NOMO-1 treated with dmso at 0.1 percent for 144 hours (cell line): ENCODE data around the gene KRTAP10-5.
"Not testable (repeated sequence)": the region's sequence is repeated elsewhere in the genome, so short reads cannot be mapped to it uniquely, and the experiment has no call there.

Experiments
- DNase-seq: peaks from one replicate; lab custom pipeline; 2025; ENCODE audit not compliant: unreplicated experiment; lab: John Stamatoyannopoulos, UW

Gene KRTAP10-5, protein sequence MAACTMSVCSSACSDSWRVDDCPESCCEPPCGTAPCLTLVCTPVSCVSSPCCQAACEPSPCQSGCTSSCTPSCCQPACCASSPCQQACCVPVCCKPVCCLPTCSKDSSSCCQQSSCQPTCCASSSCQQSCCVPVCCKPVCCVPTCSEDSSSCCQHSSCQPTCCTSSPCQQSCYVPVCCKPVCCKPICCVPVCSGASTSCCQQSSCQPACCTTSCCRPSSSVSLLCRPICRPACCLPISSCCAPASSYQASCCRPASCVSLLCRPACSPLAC

DNA sequence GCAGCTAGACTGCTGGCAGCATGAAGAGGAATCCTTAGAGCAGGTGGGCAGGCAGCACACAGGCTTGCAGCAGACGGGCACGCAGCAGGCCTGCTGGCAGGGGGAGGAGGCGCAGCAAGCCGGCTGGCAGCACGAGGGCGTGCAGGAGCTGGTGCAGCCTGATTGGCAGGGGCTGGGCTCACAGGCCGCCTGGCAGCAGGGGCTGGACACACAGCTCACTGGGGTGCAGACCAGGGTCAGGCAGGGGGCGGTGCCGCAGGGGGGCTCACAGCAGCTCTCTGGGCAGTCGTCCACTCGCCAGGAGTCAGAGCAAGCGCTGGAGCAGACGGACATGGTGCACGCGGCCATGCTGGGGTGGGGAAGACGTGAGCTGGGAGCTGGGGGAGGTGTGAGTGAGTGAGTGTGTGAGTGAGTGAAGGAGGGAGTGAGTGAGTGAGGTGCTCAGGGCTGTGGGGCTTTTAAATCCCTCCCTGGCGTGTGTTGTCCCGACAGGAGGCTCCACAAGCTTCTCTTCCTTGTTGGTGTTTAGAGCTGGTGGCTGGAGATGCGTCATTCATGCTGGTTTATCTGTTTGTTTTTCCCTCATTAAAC, at the start of gene KRTAP10-5:
Gene KRTAP10-5, minus strand, starts transcription at position 374 of the 591 bp plus-strand sequence. Its CDS starts 26 bp downstream, at position 348.
- not testable (repeated sequence) for DNase-seq

DNA sequence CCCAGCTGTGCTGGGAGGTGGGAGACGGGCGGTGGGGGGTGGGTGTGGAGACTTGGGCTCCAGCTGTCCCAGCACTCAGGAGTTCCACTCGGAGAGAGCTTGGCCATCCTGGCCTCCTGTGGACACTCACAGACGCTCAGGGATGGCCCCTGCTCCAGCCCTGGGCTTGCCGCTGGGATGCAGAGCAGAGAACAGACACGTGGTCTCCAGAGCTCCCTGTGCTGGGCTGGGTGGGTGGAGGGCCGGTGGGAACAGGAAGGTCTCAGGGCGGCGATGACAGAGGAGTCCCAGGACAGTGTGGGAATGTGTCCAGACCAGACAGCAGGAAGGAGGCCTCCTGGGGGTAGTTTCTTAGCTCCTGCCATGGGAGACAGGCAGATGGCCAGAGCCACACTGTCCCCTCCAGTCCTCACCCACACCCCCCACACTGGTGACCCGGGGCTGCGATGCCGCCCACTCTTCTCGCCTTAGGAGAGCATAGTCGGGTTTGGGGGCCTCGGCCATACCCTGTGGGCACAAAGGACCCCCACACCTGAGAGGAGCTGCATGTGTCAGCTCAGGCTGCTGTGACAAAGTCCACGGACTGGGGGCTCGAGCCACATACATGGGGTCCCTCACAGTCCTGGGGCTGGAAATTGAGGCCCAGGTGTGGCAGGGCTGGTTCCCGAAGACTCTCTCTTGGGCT, 48.4 kb upstream of the KRTAP10-5 start:
- no peak for DNase-seq

DNA sequence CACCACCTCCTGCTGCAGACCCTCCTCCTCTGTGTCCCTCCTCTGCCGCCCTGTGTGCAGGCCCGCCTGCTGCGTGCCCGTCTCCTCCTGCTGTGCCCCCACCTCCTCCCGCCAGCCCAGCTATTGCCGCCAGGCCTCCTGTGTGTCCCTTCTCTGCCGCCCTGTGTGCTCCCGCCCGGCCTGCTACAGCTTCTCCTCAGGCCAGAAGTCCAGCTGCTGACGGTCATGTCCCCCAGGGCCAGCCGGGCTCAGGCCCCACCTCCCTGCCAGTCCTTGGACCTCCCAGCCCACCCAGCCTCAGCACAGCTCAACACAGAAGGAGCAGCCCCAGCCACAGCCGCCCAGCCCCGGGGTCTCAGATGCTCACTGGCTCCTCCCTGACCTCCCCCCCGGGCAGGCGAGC, 47.4 kb upstream of the KRTAP10-5 start:
- not testable (repeated sequence) for DNase-seq

DNA sequence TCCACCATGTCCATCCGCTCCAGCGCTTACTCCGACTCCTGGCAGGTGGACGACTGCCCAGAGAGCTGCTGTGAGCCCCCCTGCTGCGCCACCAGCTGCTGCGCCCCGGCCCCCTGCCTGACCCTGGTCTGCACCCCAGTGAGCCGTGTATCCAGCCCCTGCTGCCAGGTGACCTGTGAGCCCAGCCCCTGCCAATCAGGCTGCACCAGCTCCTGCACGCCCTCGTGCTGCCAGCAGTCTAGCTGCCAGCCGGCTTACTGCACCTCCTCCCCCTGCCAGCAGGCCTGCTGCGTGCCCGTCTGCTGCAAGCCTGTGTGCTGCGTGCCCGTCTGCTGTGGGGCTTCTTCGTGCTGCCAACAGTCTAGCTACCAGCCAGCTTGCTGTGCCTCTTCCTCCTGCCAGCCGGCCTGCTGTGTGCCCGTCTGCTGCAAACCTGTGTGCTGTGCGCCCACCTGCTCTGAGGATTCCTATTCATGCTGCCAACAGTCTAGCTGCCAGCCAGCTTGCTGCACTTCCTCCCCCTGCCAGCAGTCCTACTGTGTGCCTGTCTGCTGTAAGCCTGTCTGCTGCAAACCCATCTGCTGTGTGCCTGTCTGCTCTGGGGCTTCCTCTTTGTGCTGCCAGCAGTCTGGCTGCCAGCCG, 46.9 kb upstream of the KRTAP10-5 start:
- DNase-seq, result not testable (repeated sequence)

DNA sequence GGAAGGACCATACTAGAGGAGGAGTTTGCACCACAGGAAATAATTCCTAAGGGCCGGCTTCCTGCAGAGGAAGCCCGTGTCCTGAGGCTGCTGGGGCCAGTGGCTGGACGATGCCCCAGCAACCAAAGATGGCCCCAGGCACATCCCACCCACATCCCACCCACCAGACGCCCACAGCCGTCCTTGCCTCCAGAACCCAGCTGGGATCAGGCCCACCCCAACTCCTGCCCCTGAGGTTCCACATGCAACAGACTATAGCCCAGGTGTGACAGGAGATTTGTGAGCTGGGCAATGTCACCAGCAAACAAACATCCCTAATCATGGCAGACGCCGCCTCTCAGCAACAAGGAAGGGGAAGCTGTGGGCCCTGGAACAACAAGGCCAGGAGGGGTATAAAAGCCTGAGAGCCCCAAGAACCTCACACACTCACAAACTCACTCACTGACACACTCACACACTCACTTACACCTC, 46.3 kb upstream of the KRTAP10-5 start, which contains the start of gene KRTAP10-9:
Gene KRTAP10-9, plus strand, starts transcription at position 421 of the 471 bp plus-strand sequence. CDS start 79 bp downstream, outside the sequence.
- DNase-seq, result no peak

DNA sequence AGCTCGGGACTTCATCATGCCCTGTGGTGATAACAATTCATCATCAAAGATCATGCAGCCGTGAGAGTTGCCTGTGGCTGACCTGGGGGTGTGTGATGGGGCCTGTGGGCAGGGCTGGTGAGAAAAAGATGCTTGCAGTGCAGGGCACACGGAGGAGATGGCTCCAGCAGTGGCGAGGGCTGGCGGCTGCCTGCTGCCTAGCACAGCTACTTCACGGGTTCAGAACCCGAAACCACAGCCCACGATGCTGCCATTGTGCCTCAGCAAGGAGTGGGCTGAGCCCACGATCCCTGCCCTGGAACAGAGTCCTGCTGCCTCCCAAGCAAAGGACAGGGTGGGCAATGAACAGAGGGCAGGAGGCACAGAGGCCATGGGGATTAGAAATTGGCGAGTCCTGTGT, 45.9 kb upstream of the KRTAP10-5 start:
- no peak for DNase-seq

DNA sequence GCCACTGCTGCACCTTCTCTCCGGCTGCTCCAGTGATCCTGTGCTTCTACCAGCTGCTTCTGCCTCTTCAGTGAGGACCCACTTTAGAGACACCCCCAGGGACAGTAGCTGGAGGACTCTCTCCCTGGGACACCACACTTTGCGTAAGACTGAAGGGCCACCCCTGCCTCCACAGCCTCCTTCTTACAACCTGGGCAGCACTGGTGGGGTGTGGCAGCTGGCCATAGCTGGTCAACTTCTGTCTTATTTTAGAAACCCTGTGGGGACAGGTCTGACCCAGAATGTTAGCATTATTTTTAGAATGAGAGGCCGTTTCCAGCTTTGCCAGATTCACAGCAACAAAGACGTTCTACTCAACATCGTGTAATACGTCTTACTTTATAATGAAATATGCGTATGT, 45.4 kb upstream of the KRTAP10-5 start:
- DNase-seq, result no peak

DNA sequence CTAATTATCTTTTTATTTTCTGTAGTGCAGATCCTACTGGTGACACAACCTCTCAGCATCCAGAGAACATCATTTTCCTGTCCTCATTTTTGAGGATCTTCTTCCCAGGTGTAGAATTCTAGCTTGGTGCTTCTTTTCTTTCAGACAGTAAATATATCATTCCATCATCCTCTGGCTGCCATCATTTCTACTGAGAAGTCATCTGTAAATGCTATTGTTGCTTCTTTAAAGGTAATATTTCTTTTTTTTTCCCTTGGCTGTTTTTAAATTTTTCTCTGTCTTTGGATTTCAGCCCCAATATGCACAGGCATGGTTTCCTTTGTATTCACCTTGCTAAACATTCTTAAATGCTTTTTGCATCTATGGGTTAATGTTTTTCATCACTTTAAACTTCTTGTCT, 43.2 kb upstream of the KRTAP10-5 start:
- no peak for DNase-seq

DNA sequence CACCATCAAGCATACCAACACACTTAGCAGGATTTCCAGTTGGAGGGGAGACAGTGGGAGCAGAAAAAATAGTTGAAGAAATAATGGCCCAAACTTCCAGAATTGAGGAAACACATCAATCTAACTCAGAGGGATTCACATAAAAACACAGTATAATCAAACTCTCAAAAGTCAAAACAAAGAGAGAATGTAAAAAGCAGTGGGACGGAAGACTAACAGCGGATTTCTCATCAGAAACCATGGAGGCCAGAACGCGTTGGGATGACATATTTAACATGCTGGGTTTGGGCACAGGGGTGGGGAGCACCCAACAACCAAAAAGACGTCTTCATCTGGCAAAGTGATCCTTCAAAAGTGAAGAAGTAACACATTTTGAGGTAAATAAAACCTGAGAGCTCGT, 39.5 kb upstream of the KRTAP10-5 start:
- no peak for DNase-seq

DNA sequence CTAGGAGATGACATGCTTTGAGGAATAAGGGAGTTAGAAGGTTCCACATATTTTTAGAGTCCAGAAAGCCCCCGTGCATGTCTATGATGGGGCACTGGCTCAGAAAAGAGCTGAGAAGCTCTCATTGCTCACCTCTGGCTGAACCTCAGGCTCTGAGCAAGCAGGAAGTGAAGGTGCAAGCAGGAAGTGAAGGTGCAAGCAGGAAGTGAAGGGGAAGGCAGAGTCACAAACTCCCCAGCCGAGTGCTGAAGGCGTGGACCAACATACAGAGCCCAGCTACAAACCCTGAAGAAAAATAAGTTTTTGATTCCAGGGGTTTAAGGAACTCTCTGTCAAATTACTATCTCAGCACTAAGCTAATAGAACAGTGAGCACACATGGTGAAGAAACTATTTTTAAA, 38.5 kb upstream of the KRTAP10-5 start:
- no peak for DNase-seq

DNA sequence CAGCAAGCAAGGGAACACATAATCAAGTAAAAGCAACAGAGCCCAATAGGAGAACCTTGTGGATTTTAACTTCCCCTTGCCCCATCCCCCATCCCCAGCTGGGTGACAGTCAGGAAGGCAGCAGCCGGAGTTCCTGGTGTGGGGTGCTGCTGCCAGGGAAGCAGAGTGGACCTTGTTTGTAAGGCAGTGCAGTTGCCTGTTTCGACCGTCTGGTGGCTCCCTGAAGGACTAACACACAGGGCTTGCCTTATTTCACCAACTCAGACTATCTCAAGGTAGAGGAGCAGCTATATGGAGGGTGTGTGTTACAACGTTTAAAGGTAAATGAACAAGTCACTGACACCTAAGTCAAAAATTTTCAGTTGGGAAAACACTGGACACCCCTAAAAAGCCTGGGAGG, 38.1 kb upstream of the KRTAP10-5 start:
- DNase-seq, result no peak

DNA sequence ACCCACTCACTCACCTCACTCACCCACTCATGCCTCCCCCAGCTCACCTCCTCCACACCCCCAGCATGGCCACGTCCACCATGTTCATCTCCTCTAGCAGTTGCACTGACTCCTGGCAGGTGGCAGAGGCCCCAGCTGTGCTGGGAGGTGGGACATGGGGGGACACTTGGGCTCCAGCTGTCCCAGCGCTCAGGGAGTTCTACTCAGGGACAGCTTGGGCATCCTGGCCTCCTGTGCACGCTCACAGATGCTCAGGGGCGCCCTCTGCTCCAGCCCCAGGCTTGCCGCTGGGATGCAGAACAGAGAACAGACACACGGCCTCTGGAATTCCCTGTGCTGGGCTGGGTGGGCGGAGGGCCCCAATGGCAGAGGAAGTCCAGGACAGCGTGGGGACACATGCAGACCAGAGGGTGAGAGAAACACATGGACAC, 36.7 kb upstream of the KRTAP10-5 start:
- no peak for DNase-seq

DNA sequence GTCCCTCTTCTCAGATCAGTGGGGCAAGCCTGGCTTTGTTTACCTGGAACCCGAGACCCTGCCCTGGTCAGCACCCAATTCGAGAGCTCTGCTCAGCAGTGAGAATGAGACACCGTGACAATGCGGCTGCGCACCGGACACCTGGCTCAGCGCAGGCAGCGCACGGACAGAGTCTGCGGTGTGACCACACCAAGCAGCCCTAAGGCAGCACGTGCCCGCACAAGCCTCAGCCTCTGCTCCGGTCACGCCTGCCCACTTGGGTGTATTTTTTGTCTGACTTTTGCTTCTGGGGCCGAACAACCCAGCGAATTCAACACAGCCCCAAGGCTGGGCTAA, 36.2 kb upstream of the KRTAP10-5 start:
- no peak for DNase-seq

DNA sequence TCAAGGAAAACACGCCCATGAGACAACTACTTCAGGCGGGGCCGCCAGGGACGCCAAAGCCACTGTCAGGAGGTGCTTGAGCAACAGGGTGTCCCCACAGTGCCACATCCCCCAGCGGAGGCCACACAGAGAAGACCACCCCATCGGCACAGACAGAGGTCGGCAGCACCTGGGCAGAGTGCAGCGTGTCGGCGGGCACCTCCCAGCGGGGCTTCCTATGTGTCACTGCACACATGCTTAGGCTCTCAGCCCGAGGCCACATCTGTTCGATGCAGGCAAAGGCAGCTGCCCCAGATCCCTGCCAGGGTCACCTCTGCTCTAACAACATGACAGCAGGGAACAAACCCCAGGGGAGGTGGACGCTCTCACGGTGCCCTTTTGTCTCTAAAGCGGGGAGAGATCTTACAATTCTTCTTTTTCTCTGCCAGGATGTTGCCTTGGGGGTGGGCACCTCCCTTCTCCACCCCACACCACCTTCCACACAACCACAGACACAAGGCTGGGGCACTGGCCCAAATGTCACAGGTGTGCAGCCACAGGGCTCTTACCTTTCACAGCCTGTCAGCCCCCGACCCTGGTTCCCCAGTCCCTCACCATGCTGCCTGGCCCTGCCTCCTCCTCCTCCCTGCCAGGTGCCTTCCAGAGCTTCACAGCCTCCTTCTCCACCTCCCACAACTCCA, 35.6 kb upstream of the KRTAP10-5 start:
- DNase-seq, result no peak

DNA sequence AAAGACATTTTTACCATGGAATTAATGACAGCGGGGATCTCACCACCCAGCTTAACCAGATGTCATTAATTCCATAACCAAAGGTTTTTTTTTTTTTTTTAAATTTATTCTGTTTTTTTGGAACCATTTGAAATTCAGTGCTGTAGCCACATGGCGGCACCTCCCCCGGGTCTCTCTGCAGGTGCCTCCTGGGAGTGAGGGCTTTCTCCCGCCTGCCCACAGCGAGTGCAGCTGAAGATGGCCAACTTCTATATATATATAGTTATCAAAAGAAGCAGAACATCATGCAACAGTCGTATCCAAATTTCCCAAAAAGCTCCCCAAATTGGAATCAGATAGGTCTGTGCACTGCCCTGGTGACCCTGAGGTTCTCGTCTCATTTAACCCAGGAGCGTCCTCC, 35.1 kb upstream of the KRTAP10-5 start:
- no peak for DNase-seq

DNA sequence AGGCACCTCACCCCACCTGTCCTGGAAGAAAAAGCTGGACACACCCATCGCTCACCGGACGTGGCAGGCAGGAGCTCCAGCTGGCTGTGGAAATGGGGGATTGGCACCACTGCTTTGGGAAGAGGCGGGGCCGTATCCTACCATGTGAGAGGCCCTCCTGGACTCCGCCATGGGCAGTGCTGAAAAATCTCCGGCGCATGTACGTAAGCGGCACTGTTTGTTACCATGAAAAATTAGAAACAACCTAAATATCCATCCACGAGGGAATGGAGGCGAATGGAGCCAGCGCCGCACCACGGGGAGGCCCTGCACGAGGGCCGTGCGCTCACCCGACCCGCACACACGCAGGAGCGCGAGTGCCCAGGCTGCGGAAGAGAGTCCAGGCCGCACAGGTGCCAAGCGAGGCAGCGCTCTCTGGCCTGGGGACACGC, 34.6 kb upstream of the KRTAP10-5 start:
- DNase-seq, result no peak

DNA sequence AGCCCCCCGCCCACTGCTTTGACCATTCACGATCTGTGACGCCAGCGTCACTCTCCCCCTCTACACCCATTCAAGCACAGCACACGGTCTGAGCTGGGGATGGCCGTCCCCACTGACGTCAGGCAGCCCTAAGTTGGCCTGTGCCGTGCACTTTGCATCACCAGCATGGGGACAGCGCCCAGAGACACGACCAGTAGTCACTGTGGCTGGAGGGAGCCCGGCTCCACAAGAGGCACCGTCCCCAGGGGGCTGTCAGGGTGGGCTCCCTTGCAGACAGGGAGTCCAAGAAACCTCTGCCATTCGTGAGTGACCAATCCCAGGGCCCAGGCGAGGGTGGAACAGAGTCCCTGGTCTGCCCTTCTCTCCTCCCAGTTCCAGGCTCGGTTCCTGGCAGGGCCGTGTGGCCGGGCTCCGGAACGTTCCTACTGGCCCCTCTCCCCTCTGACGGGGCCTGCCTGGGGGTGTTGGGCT, 33.8 kb upstream of the KRTAP10-5 start:
- DNase-seq, result no peak

DNA sequence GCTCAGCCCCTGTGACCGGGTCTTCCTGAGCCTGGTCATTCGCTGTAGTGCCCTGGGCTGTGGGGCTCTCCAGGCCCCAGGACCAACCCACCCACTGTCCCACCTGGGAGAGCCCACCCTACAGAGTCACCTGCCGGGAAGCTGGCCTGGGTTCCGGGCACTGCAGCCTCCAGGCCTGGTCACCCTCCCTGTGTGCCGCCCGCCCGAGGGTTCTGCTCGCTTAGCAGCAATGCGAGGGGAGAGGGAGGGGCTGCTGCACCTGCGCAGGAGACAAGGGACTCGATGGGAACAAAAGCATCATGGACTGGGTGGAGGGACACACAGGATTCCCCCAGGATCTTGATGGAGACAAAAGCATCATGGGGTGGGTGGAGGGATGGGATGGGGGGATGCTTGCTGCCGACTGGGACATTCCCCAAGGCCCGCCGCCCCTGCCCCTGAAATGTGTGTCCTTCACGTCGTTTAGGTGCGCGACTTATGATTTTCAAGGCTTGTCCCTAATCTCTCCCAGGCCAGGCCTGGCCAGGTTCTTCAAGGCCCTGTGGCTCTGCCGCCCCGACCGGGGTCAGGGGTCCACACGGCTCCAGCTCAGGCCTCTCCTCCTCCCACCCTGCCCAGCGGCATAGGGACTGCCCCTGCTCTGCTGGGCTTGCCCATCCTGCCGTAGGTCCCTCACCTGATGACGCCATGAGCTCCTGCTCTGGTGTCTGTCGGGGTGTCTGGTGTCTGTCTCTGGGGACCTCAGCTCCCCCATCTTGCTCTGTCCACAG, 33.2 kb upstream of the KRTAP10-5 start:
- DNase-seq, result no peak

DNA sequence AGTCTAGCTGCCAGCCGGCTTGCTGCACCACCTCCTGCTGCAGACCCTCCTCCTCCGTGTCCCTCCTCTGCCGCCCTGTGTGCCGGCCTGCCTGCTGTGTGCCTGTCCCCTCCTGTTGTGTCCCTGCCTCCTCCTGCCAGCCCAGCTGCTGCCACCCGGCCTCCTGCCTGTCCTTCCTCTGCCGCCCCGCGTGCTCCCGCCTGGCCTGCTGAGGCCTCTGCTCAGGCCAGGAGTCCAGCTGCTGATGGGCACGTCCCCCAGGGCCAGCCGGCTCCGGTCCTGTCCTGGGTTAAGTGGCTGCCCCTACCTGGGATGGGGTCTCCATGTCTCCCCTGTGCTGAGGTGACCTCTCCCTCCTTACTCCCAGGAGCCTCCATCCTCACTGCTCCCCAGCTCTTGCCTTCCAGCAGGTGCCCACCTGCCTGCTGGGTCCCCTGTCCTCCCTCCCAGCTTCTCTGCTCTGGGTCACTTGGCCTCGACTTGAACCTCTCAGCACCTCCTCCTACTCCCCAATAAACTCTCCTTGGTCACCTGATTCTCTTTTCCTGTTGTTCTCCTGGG, 32.3 kb upstream of the KRTAP10-5 start:
- DNase-seq, result no peak

DNA sequence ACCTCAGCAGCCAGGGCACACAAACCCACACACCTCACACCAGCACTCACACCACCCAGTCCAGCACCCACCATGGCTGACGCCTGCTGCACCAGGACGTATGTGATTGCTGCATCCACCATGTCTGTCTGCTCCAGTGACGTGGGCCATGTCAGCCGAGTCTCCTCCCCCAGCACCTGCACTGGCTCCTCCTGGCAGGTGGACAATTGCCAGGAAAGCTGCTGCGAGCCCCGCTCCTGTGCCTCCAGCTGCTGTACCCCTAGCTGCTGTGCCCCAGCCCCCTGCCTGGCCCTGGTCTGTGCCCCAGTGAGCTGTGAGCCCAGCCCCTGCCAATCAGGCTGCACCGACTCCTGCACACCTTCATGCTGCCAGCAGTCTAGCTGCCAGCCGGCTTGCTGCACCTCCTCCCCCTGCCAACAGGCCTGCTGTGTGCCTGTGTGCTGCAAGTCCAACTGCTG, 31.7 kb upstream of the KRTAP10-5 start, which contains the start of gene KRTAP10-8:
Gene KRTAP10-8, plus strand, starts transcription at position 51 of the 458 bp plus-strand sequence. Its CDS starts 22 bp downstream, at position 73.
- no peak for DNase-seq
